Motor neuron (in vitro differentiated cells): ENCODE measurements around the gene FAM47B. TPM values are rescaled to one million over a fixed set of nuclear protein-coding genes. Genes with fewer than 3 reads are reported as not detected.

Experiments used
- ATAC-seq, 8 experiments: fragments of 200-7000 bp; cut with Tn5 transposase; replicated peaks in 6 of 8; 2 replicates each; pipeline ENCODE4 v1.8.0; 2021; ENCODE audit warnings: mild to moderate bottlenecking in 8 of 8, moderate library complexity in 8 of 8
- H3K27ac ChIP-seq, 2 donors: fragments of 250-450 bp; sonication (Bioruptor Pico); 2 replicates each; pipeline ENCODE4 v1.9.0; 2021; ENCODE audit warnings: antibody characterized with exemption in 2 of 2, mild to moderate bottlenecking in 2 of 2, moderate library complexity in 1 of 2
- H3K4me1 ChIP-seq, 2 donors: fragments of 250-450 bp; sonication (Bioruptor Pico); replicated peaks in 1 of 2; 2 replicates each; pipeline ENCODE4 v1.6.1; 2021; ENCODE audit warnings: antibody characterized with exemption in 2 of 2, mild to moderate bottlenecking in 2 of 2, moderate library complexity in 1 of 2
- H3K4me3 ChIP-seq, 5 donors: fragments of 250-450 bp; sonication (Bioruptor Pico); 2 replicates each; pipeline ENCODE4 v1.9.0; 2021; ENCODE audit warnings: antibody characterized with exemption in 5 of 5, mild to moderate bottlenecking in 5 of 5, moderate library complexity in 4 of 5
- WGBS, 10 experiments: fragments of 450-650 bp; shearing (Covaris generic); methylation state at CpG; one replicate each; pipeline ENCODE4 v1.0.0; 2022; 5-methylcytosine and 5-hydroxymethylcytosine counted together
- in situ Hi-C, 9 experiments: fragments of 400-800 bp; cut with MboI; loops; one replicate each; pipeline ENCODE4 v1.15.0; 2021; ENCODE audit warnings: low sequenced_read_pairs in 9 of 9, low pct_unique_long_range_greater_than_20kb in 2 of 9; ENCODE audit not compliant: unreplicated experiment in 9 of 9
- total RNA-seq, 8 experiments: library from RNA; unstranded; fragments of 300-600 nt; gene quantifications; 2 replicates each; pipeline versions ENCODE4 v1.2.3 to v1.2.4, GENCODE V29; 2022

The FAM47B gene
- total RNA-seq = under 1 TPM in 2 of 8 experiments, not detected in 6; 0.14 to 0.45 TPM

DNA sequence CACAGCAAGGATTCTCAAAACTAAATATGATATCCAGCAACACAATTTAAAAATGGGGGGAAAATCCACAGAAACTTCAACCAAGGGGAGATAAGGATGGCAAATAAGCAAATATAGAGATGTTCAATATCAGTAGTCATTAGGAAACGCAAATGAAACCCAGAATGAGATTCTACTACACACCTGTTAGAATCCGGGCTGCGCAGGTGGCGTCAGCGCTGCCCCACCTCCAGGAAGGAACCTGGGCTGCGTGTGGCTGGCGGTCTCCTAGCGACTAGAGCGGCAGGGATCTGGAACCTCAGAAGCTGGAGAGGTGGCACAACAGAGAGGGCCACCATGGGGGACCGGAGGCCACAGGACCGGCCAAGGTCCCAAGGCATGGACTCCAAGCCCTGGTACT, at the start of gene FAM47B:
TSS of gene FAM47B (plus strand) at position 301 of the 400 bp plus-strand sequence. CDS start at position 337, 36 bp downstream.
- in situ Hi-C loops = no loop called here
- Histone ChIP-seq H3K4me1 (no peaks in the 10 kb centered on the region), H3K27ac (no peak within 1 kb of the TSS), H3K4me3 (no peak within 1 kb of the TSS)
- WGBS, 10 experiments = 80% methylated on average over 1 of the region's 11 CpGs; no CpG with 5 or more reads in 9 of the 10 experiments
- ATAC-seq = no peak

- 0 to 100% (median 49%) methylated on average over 1 of the region's 1 CpG; no CpG with 5 or more reads in 6 of the 10 experiments for WGBS, 10 experiments
- no peak for ATAC-seq
Measured at GRCh38 chrX:34893741-34894140, 48.9 kb upstream of the FAM47B start.

DNA sequence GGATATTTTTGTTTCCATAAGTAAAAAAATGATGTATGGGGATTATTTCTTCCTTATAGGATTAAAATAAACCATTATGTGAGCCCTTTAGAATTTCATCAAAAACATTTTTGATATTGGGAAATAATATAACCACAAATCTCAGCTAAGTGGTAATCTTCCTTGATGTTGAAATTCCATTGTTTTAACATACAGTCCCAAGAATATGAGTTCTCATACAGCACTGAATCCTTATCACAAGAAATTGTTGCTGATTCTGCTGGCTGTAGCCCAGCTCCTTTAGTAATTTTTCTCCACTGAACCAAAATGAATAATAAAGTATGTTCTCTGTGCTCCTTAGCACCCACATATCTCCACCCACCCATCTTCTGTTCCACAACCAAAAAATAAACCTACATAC, 41.9 kb upstream of the FAM47B start:
- in situ Hi-C loops = no loop called here
- Histone ChIP-seq H3K4me3 (no peak overlapping the region), H3K4me1 (no peaks in the 10 kb centered on the region), H3K27ac (no peak overlapping the region)
- no peak for ATAC-seq

More at GRCh38 chrX:34893741-34894140, 48.9 kb upstream of the FAM47B start:
- Histone ChIP-seq H3K4me1 (no peaks in the 10 kb centered on the region), H3K4me3 (no peak overlapping the region), H3K27ac (no peak overlapping the region)
- in situ Hi-C loops = no loop called here

GRCh38 chrX:34901761-34902160, 40.8 kb upstream of the FAM47B start:
- in situ Hi-C loops = no loop called here
- no peak for ATAC-seq

DNA sequence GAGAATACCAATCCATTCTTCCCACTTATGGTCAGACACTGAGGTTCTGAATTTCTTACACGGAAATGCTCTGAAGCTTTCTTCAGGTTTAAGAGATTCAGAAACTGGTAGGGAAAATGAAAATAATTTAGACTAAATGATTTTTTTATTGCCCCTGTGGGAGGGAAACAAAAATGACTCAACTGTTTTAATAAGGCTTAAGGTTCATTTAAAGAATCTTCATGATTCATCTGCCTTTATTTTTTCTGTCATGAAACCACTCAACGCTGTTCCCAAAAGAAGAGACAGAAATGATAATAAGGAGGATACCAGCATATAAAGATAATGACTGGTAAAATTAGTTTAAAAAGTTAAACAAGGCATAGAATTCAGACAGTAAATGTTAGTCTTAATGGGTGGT, 39.3 kb upstream of the FAM47B start:
- Histone ChIP-seq H3K4me3 (no peak overlapping the region), H3K4me1 (no peaks in the 10 kb centered on the region), H3K27ac (no peak overlapping the region)
- WGBS, 10 experiments = 6 to 100% (median 71%) methylated on average over 1 to 2 of the region's 2 CpGs; no CpG with 5 or more reads in 4 of the 10 experiments
- no peak for ATAC-seq
- in situ Hi-C loops = no loop called here

More at GRCh38 chrX:34901761-34902160, 40.8 kb upstream of the FAM47B start:
- no peaks in the 10 kb centered on the region for H3K4me1 ChIP-seq
- no peak overlapping the region for H3K4me3 ChIP-seq
- no peak overlapping the region for H3K27ac ChIP-seq
- WGBS, 10 experiments = 0 to 54% (median 10%) methylated on average over 1 to 2 of the region's 2 CpGs; no CpG with 5 or more reads in 5 of the 10 experiments

GRCh38 chrX:34909151-34909550, 33.4 kb upstream of the FAM47B start:
- 0 to 43% (median 0%) methylated on average over 1 to 2 of the region's 2 CpGs; no CpG with 5 or more reads in 7 of the 10 experiments for WGBS, 10 experiments
- no peak for ATAC-seq
- in situ Hi-C loops = no loop called here
- Histone ChIP-seq H3K4me1 (no peaks in the 10 kb centered on the region), H3K27ac (no peak overlapping the region), H3K4me3 (no peak overlapping the region)

DNA sequence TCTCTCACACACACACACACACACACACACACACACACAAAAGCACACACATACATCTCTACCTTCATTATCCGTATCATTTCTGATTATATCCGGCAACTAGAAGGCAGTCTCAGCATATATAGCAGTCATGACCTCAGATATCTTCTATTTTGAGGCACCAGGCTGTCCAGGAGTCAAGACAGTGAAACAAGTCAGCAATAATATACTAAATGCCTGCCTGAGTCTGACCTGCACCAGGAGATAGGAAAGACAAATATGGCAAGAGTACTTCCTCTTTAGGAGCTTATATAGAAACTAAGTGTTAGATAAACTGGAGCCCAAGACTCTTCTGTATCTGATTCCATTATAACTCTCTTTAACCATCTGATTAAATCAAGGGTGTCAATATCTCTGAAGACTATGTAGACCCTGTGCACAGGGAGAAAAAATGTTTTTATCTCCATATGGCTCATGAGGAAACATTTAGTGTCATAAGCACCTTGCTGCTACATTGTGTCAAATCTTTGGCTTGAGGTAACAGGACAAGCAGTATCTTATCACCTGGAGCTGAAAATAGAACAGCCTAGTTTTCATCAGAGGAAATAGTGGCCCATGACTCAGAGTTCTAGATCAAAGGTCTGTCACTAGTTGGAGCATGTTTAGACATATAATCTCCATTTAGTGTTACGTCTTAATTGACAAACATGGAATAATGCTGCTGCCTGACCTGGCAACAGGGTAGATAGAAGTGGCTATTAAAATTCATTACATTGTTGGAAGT, 27.0 kb upstream of the FAM47B start:
- no peak for ATAC-seq
- WGBS, 10 experiments = 38 to 83% (median 68%) methylated on average over 1 to 3 of the region's 3 CpGs; no CpG with 5 or more reads in 6 of the 10 experiments
- H3K4me3 ChIP-seq = no peak overlapping the region
- in situ Hi-C loops = no loop called here
- no peaks in the 10 kb centered on the region for H3K4me1 ChIP-seq
- no peak overlapping the region for H3K27ac ChIP-seq

GRCh38 chrX:34917146-34917545, 25.4 kb upstream of the FAM47B start:
- WGBS, 10 experiments = 71 to 83% methylated on average over 1 of the region's 1 CpG; no CpG with 5 or more reads in 8 of the 10 experiments
- no peak overlapping the region for H3K27ac ChIP-seq
- H3K4me1 ChIP-seq = no peaks in the 10 kb centered on the region
- in situ Hi-C loops = no loop called here
- no peak for ATAC-seq
- no peak overlapping the region for H3K4me3 ChIP-seq

GRCh38 chrX:34918091-34918736, 24.4 kb upstream of the FAM47B start:
- Histone ChIP-seq H3K4me1 (no peaks in the 10 kb centered on the region), H3K27ac (no peak overlapping the region), H3K4me3 (no peak overlapping the region)
- in situ Hi-C loops = no loop called here
- 0 to 100% (median 38%) methylated on average over 1 to 5 of the region's 5 CpGs; no CpG with 5 or more reads in 3 of the 10 experiments for WGBS, 10 experiments
- ATAC-seq = peak in 1 of 8 experiments; percentile 30

- WGBS, 10 experiments = 50% methylated on average over 1 of the region's 1 CpG; no CpG with 5 or more reads in 8 of the 10 experiments
- no peak overlapping the region for H3K27ac ChIP-seq
- peak in 2 of 8 experiments; percentile 43 to 68 for ATAC-seq
- no peak overlapping the region for H3K4me3 ChIP-seq
- in situ Hi-C loops = no loop called here
- no peaks in the 10 kb centered on the region for H3K4me1 ChIP-seq
Measured at GRCh38 chrX:34918856-34919255, 23.7 kb upstream of the FAM47B start.

GRCh38 chrX:34927866-34928265, 14.7 kb upstream of the FAM47B start:
- H3K27ac ChIP-seq = no peak overlapping the region
- no peak for ATAC-seq
- in situ Hi-C loops = no loop called here

GRCh38 chrX:34943235-34943634, 639 bp downstream of the FAM47B start:
- Histone ChIP-seq H3K27ac (no peak overlapping the region), H3K4me1 (no peaks in the 10 kb centered on the region), H3K4me3 (no peak overlapping the region)
- in situ Hi-C loops = no loop called here
- ATAC-seq = no peak
- 69 to 80% methylated on average over 2 to 6 of the region's 24 CpGs; no CpG with 5 or more reads in 8 of the 10 experiments for WGBS, 10 experiments

More at GRCh38 chrX:34927866-34928265, 14.7 kb upstream of the FAM47B start:
- 0 to 69% methylated on average over 1 to 2 of the region's 2 CpGs; no CpG with 5 or more reads in 8 of the 10 experiments for WGBS, 10 experiments
- H3K4me1 ChIP-seq = no peaks in the 10 kb centered on the region
- no peak overlapping the region for H3K4me3 ChIP-seq

DNA sequence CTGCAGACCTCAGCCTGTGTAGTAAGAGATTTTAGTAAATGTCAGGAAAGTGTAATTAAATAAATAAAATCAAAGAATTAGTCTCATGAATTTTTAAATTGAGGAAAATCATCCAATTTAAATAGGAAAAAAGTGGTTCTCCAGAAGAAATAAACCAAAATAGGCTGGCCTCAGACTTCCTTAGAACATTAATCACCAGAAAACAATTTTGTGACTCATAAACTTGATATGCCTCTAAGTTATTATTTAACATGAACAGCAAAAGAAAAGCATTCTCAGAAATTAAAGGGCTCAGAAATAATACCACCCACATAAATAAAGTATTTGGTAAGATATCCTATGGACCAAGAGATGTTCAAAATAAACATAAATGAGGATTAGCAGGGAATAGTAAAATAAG, 14.3 kb downstream of the FAM47B start:
- no peak overlapping the region for H3K27ac ChIP-seq
- H3K4me1 ChIP-seq = no peaks in the 10 kb centered on the region
- H3K4me3 ChIP-seq = no peak overlapping the region
- no peak for ATAC-seq
- in situ Hi-C loops = no loop called here
